LNCaP clone FGC (cell line): ENCODE results near the gene COPZ1.

ENCODE experiments used
- DNase-seq: peaks from one replicate; pipeline ENCODE4 v3.0.0-alpha.2; 2011; ENCODE audit warnings: low read depth
- H3K4me3 ChIP-seq: 2 replicates; pipeline ENCODE4 v1.5.1; 2011; ENCODE audit warnings: mild to moderate bottlenecking, low read depth, low read length, control low read depth
- CTCF ChIP-seq: IDR thresholded peaks from 2 replicates; pipeline ENCODE4 v1.5.1; 2012; ENCODE audit warnings: mild to moderate bottlenecking; ENCODE audit not compliant: control insufficient read depth, insufficient read depth; ENCODE audit errors: extremely low read depth

The COPZ1 gene

DNA sequence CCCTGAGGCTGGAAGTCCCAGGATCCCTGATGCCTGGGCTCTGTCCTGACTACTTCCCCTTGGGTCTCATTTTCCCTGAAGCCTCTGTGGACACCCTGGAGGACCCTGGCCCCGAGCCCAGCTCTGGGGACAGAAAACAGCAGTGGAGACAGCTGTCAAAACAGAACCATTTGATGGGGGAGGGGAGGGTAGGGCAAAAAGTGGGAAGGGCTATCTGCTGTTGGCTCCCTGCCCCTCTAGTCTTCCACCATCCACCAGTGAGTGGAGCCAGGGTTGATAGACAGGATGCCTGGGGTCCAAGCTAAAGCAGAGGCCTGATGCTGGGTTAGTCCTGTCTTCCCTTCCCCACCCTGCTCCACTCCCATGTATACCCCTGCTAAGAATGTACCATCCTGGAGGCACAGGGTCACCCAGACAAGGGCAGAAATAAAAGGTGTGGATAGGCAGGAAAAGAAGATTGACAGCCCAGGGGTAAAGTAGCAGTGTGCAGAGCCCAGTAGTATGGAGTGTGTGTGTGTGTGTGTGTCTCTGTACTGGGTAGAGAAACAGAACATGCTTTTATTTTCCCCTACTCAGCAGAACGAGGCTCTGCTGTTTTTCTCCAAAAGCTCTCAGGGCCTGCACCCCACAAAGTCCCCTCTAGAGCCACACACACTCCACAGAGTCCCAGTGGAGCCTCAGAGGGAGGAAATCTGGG lies 49.8 kb downstream of the COPZ1 start:
- no peak for TF ChIP-seq CTCF
- DNase-seq, result no peak
- no peak overlapping the region for H3K4me3 ChIP-seq

DNA sequence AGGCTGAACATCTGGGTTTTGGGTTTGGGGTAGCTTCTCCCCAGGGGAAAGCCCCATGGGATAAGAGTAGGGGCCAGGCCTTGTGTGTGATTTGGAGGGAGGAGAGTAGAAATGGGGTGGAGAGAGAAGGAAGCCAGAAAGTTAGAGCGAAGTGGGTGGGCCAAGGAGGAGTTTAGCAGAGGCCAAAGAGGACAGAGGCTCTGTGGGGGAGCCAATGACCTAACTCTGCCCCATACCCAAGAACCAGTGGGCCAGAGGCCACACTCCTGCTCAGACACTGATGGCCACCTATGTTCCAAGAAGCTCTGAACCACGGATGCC lies 50.3 kb downstream of the COPZ1 start:
- DNase-seq, result no peak
- TF ChIP-seq CTCF, result no peak
- no peak overlapping the region for H3K4me3 ChIP-seq

DNA sequence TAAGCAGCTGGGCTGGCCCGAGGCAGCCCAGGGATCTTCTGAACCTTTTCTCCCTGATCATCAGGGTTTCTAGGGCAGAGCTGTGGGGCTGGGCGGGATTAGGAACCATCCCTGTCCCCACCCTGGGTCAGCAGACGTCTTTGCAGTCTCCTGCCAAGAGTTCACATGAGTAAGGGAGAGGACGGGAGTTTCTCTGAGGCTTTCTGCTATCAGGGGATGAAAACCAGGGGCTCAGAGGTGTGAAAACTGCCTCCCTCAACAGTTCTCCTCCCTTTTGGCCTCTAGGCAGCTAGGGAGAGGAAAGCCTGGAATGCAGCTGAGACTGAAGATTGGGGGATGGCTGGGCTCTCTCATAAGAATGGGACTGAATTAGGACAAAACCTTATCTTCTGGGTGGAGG lies 51.7 kb downstream of the COPZ1 start:
- no peak for TF ChIP-seq CTCF
- H3K4me3 ChIP-seq, result no peak overlapping the region
- DNase-seq, result no peak

DNA sequence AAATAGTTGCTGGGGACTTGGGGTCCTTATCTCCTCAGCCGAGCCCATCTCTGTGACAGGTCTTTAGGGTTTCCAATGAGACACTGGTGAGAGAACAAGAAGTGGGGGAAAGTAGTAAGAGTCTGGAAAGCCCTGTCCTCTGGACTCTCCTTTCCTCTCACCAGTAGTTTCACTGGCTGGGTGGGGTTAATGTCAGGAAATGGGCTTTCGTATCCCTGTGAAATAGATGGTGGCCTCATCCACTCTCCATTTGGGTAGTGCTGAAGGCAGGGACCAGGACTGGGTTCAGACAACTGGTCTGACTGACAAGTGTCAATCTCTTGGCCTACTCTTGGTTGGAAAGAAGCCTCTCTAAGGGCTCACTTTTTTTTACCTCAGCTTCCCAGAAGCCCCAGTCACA lies 52.1 kb downstream of the COPZ1 start:
- H3K4me3 ChIP-seq, result no peak overlapping the region
- DNase-seq, result no peak
- TF ChIP-seq CTCF, result no peak

GRCh38 chr12:54377797-54378515 lies 53.0 kb downstream of the COPZ1 start:
- TF ChIP-seq CTCF, result no peak
- DNase-seq, result no peak
- H3K4me3 ChIP-seq, result no peak overlapping the region

- no peak for TF ChIP-seq CTCF
- peak overlapping the region; percentile 58 for H3K4me3 ChIP-seq
- DNase-seq, result no peak
Observed at GRCh38 chr12:54378796-54379397, 54.0 kb downstream of the COPZ1 start.
